GM15510 (cell line): Measurements from ENCODE around the gene NDUFS8.

ENCODE experiments used
- POLR2A ChIP-seq: IDR thresholded peaks from 3 replicates; pipeline ENCODE4 v1.6.1; 2011; ENCODE audit warnings: borderline replicate concordance; ENCODE audit not compliant: insufficient read length; ENCODE audit errors: extremely low read depth

Gene NDUFS8

GRCh38 chr11:68040101-68040956 lies 9.8 kb downstream of the NDUFS8 start:
- TF ChIP-seq POLR2A = no peak

- TF ChIP-seq POLR2A = no peak
These were observed 10.6 kb downstream of the NDUFS8 start for GRCh38 chr11:68040957-68041591.

GRCh38 chr11:68041617-68042218 lies 11.2 kb downstream of the NDUFS8 start:
- no peak for TF ChIP-seq POLR2A

- TF ChIP-seq POLR2A = no peak
These were observed 11.9 kb downstream of the NDUFS8 start for GRCh38 chr11:68042219-68043028.

- TF ChIP-seq POLR2A = no peak
These were observed 12.5 kb downstream of the NDUFS8 start for GRCh38 chr11:68043029-68043348.

GRCh38 chr11:68043349-68044144 lies 13.1 kb downstream of the NDUFS8 start:
- TF ChIP-seq POLR2A = no peak

GRCh38 chr11:68044145-68044813 lies 13.8 kb downstream of the NDUFS8 start:
- no peak for TF ChIP-seq POLR2A

GRCh38 chr11:68044898-68045351 lies 14.4 kb downstream of the NDUFS8 start:
- no peak for TF ChIP-seq POLR2A

- TF ChIP-seq POLR2A = no peak
These were observed 17.2 kb downstream of the NDUFS8 start for GRCh38 chr11:68047437-68048290.

GRCh38 chr11:68048681-68049508 lies 18.4 kb downstream of the NDUFS8 start:
- no peak for TF ChIP-seq POLR2A

- TF ChIP-seq POLR2A = no peak
These were observed 19.3 kb downstream of the NDUFS8 start for GRCh38 chr11:68049509-68050370.
